Measurements from ENCODE around the gene TMEM205.
"Not testable (repeated sequence)": the region's sequence is repeated elsewhere in the genome, so short reads cannot be mapped to it uniquely, and the experiment has no call there.

The TMEM205 gene

GRCh38 chr19:11346104-11346940, at the start of gene TMEM205, which contains the start of gene CCDC159:
TSS of gene TMEM205 (minus strand) at chr19:11346268. CDS start at chr19:11345619, 649 bp downstream.
TSS of gene CCDC159 (plus strand) at chr19:11346519. CDS start at chr19:11346607, 88 bp downstream.
- peak; percentile 98 for DNase-seq

GRCh38 chr19:11390933-11391680, 45.0 kb upstream of the TMEM205 start:
- DNase-seq: no peak

DNA sequence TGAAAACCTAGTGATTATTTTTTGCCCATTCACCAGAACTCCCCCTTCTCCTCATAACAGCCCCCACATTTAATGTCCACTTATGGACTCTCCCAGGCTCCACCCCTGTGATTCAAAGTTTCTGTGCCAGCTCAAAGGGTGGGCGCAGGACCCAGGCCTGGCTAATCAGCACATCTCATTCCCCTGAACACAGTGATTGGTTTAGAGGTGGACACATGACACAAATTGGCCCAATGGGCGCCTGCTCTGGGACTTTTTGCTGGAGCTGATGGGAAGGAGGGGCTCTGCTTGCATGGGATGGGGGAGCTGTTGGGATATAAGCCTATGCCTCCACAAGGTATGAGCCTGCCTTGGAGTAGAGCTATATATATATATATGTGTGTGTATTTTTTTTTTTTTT, 44.3 kb upstream of the TMEM205 start:
- no peak for DNase-seq

GRCh38 chr19:11387162-11388034, 41.3 kb upstream of the TMEM205 start:
- DNase-seq: no peak

DNA sequence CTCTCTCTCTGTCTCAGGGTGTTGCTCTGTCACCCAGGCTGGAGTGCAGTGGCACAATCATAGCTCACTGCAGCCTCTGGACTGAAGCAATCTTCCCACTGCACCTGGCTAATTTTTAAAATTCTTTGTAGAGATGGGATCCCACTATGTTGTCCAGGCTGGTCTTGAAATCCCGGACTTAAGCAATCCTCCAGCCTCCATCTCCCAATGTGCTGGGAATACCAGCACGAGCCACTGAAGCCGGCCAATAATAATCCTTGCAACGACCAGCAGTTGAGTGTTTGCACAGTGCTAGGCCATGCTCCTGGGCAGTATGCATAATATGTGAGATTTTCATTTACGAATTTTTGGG, 38.7 kb upstream of the TMEM205 start:
- DNase-seq: no peak

GRCh38 chr19:11383706-11384048, 37.6 kb upstream of the TMEM205 start:
- DNase-seq: no peak

DNA sequence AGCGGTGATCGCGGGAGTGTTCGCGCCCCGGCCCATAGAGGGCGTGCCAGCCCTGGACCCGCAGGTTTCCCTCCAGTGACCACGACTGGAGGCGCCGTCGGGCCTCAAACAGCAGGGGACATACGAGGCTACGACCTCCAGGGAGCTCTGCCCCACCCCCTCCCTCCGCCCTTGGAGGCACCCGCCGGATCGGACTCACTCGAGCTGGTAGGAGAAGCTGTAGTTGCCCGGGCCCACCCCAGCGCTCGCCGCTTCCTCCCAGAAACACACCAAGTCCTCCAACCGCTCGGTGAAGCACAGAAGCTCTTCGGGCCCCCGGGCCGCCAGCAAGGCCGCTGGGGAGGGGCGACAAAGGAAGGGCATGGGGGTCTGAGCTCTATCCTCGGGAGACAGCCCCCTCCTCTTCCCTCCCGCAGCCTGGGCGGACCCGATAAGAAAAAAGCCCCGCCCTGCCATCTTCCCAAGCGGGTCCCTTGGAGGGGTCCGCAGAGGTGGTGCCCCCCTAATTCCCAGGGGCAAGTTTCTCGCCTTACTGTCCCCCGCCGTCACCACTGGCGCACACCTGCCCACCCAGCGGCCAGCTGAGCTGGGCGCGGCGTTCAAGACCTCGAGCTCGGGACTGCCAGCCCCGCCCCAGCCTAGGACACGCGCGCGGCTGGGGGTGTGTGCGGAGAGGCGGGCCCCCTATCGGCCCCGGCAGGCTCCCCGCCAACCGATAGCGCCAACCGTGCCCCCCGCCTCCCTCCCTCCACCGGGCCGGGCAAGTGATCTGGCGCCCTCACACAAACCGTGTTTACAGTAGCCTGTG, 37.0 kb upstream of the TMEM205 start:
- DNase-seq: peak; percentile 43

DNA sequence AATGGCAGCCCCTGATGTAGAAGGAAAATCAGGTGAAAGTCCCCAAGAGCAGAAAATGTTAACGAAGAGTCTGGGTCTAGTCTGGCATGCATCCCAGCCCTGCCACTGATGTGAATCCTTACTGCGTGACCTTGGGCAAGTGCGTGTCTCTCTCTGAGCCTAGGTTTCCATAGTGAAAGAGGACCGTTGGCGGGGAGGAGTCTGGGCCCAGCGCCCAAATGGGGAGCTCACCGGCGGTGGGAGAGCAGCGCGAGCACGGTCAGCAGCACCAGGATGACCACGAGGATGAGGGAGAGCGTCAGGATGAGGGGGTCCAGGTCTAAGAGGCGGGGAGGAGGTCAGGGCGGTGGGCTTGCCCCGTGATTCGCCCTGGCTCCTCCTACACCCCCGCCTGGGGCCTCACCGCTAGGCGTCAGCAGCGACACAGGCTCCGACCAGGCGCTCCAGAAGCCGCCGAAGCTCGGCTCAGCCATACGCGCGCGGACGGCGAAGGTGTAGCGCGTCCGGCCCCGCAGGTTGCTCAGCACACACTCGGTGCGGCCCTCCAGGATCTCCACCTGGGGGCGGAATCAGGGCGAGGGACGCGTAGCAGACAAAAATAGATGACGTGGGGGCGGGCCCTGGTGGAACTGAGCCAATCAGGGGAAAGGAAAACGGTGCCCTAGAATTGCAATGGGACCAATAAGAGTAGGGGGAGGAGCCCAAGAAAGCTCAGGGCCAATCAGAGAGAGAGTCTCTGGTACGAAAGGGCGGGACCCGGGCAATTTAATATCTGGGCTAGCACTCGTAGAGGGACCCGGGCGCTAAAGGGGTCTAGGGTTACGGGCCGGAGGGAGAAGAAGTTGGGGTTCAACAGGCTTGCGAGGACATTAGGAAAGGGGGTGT, 34.8 kb upstream of the TMEM205 start:
- DNase-seq: peak; percentile 93

- no peak for DNase-seq
Observed at GRCh38 chr19:11379857-11380350, 33.8 kb upstream of the TMEM205 start.

GRCh38 chr19:11379269-11379845, 33.3 kb upstream of the TMEM205 start:
- not testable (repeated sequence) for DNase-seq

DNA sequence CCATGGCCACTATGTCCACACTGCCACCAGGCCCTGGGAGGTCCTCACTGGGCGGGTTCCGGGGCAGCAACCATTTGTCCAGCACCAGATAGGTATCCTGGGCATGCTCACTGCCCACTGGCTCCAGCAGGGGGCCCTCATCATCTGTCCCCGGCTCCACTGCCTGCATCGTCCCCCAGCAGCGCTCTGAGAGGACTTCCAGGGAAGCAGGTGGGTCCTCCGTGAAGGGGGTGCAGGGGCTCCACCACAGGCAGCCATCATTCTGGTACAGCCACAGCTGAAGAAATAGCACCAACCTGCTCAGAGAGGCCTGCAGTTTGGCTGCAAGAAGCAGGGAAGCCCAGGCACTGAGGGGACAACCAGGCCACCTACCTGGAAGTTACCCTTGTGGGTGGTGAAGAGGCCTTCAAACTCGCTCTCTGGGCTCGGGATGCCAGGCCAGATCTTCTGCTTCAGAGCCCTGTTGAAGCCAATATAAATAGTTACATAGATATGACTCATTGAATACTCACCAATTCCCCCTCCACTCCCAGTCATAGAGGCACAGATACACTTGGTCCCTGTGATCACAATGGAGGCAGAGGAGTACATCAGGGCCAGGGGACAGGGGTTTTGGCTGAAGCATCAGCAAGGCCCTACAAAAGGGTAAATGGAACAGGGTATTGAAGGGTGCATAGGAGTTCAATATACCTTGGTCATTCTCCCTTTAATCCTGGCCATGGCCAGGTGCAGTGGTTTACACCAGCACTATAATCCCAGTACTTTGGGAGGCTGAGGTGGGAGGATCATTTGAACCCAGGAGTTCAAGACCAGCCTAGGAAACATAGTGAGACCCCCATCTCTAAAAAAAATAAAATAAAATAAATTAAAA, 32.5 kb upstream of the TMEM205 start:
- no peak for DNase-seq

DNA sequence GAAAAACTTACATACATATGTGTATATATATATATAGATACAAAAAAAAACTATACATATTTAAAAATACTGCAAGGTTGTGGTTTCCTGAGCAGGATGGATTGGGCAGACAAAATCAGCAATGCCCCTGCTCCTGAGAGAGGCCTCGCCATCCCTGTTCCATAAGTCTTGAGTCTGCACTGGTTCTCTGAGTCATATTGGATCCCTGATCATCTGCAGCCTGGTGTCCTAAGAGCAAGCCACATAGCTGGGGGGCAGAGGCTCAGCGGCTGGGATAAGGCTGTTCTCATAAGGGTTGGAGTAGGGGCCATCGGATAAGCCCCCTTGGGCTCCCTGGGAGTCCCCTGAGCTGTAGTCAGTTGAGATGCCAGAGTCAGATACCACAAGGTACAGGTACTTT, 31.7 kb upstream of the TMEM205 start:
- DNase-seq: no peak

DNA sequence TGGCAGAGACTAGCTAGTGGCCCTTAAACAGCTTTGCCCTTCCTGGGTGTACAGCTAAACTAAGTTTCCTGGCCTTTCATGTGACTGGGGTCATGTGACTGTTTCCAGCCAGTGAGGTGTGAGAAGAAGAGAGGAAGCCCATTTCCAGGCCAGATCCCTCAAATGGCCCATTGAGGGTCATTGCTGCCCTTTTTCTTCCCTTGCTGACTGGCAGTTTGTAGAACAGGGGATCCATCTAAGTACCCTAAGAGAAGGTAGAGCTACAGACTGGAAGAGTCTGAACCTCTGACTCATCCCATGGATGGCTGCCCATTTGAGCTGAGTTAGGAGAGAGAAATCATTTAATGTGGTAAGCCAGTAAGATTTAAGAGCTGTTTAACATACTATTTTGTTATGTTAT, 31.2 kb upstream of the TMEM205 start:
- no peak for DNase-seq

DNA sequence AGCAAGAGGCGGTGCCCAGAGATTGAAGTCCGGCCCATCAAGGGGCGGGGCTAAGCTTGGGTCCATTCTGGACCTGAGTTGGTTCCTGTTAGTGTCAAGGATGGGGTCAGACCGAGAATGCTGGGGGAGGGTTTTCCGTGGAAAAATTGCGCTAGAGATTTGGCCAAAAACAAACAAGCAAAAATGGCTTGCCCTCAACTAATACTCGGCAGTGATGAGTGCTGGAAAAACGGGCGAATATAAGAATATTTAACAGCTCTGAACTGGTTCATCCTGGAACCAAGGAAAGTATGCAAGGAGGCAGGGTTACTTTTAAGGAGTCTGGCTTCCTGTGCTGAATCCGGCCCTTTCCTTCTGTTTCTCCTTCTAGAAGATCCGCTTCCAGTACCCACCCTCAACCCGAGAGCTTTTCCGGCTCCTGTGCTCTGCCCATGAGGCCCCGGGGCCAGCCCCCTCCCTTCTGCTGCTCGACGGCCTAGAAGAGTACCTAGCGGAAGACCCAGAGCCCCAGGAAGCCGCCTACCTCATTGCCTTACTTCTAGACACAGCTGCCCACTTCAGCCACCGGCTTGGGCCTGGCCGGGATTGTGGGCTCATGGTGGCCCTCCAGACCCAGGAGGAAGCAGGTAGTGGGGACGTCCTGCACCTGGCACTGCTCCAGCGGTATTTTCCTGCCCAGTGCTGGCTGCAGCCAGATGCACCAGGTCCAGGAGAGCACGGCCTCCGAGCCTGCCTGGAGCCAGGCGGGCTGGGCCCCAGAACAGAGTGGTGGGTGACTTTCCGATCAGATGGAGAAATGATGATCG, 29.3 kb upstream of the TMEM205 start:
- DNase-seq: peak; percentile 74

DNA sequence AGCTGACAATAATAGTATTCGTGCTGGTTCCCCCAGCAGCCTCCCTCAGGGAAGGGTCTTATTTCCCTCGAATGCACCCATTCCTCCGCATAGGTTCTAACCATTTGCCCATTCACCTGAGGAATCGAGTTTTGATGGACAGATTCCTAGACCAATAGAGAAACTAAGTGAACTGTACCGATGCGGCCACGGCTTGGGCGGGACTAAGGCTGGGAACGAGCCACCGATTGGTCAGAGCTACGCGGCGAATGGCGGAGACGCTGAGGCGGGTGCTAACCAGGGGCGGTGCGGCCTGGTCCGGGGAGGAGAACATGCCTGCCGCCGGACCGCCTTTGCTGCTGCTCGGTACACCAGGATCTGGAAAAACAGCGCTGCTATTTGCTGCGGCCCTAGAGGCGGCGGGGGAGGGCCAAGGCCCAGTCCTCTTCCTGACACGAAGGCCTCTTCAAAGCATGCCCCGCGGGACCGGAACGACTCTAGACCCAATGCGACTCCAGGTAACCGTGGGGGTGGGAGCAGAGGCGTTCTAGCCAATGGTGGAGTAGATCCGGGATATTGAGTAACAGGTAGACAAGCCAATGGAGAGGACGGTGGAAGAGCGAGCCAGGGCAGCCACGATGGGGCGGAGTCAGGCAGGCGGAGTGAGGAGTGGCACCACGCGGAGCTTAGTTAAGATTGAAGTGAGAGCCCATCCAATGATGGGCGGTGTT, 28.5 kb upstream of the TMEM205 start, which contains the start of gene SWSAP1:
SWSAP1 (plus strand) TSS at position 234 of the 710 bp plus-strand sequence; CDS start at position 249, 15 bp downstream.
- DNase-seq: peak; percentile 96

- no peak for DNase-seq
Observed at GRCh38 chr19:11373885-11374432, 27.9 kb upstream of the TMEM205 start.

DNA sequence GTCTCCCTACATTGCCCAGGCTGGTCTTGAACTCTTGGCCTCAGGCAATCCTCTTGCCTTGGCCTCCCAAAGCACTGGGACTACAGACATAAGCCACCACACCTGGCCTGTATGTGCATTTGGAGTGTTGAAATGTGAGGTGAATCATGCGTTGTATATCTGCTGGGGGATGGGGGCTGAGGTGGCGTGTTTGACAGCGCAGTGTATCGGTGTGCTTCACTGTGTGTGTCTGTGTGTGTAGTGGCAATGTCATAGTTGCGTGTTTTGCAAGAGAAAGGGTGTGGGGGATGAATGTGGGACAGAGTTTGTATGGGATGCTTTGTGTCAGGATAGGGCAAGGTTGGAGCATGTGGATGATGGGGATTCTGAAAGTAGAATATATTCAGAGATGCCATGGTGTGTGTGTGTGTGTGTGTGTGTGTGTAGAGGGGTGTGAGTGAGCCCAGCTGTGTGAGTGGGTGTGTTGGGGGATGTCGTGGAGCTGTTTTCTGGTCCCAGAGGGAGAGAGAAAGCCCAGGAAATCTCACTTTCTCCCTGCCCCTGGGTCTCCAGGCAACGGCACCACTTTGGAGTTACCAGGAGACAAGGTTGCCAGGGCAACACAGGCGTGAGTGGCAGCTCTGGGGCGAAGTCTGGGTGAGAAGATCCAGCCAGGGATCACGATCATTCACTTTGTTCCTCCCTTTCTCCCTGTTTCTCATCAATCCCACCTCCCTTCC, 27.3 kb upstream of the TMEM205 start:
- no peak for DNase-seq

Measured in activated CD4-positive, CD25-positive, alpha-beta regulatory T cell treated with anti-CD3 and anti-CD28 coated beads, Interleukin-2, amount 50 U/mL, for 72 hours (primary cell).